H1 (cell line): ENCODE results near the gene RERG. TPM values are rescaled to one million over a fixed set of nuclear protein-coding genes. Genes with fewer than 3 reads are reported as not detected.

Source experiments
- CTCF ChIA-PET: fragments of 300-600 bp; sonication (Branson Sonifier 250); formaldehyde crosslinking; loops from one replicate; lab custom pipeline; 2021; ENCODE audit not compliant: partially characterized antibody; lab: Charles Lee
- POLR2A ChIA-PET: fragments of 300-600 bp; sonication (Branson Sonifier 250); formaldehyde crosslinking; loops from one replicate; lab custom pipeline; 2021; ENCODE audit warnings: inconsistent platforms; ENCODE audit not compliant: partially characterized antibody; lab: Charles Lee
- DNase-seq, 2 experiments: peaks; one replicate each; pipeline versions ENCODE4 v3.0.0 to v3.0.0-alpha.2; 2010 to 2022; ENCODE audit warnings: low spot score in 2 of 2, low read depth in 1 of 2, mixed read lengths in 1 of 2
- FAIRE-seq: peaks from 2 replicates; lab custom pipeline; 2011; peaks lifted over from hg19 to GRCh38; lab: Jason Lieb, UNC
- H2AFZ ChIP-seq: 2 replicates; pipeline ENCODE4 v1.8.1; 2012; ENCODE audit warnings: low read length, inconsistent platforms
- H2AK5ac ChIP-seq: 2 replicates; pipeline ENCODE4 v1.6.1; 2013; ENCODE audit warnings: low read depth, low read length
- H2BK120ac ChIP-seq: replicated peaks from 2 replicates; pipeline ENCODE3; 2013; ENCODE audit warnings: low read depth, low read length, inconsistent platforms
- H2BK12ac ChIP-seq: 2 replicates; pipeline ENCODE4 v1.6.1; 2013; ENCODE audit warnings: low read depth, low read length
- H2BK15ac ChIP-seq: 2 replicates; pipeline ENCODE4 v1.6.1; 2013; ENCODE audit warnings: low read length
- H2BK20ac ChIP-seq: 2 replicates; pipeline ENCODE4 v1.6.1; 2013; ENCODE audit warnings: low read length
- H2BK5ac ChIP-seq: 2 replicates; pipeline ENCODE4 v1.6.1; 2013; ENCODE audit warnings: low read depth, low read length
- H3K14ac ChIP-seq: 2 replicates; pipeline ENCODE4 v1.6.1; 2013; ENCODE audit warnings: inconsistent platforms; ENCODE audit not compliant: insufficient read length
- H3K18ac ChIP-seq: 2 replicates; pipeline ENCODE4 v1.6.1; 2013; ENCODE audit warnings: low read length; ENCODE audit errors: extremely low read depth
- H3K23ac ChIP-seq: 2 replicates; pipeline ENCODE4 v1.6.1; 2013; ENCODE audit warnings: inconsistent platforms; ENCODE audit not compliant: insufficient read length
- H3K23me2 ChIP-seq: 2 replicates; pipeline ENCODE4 v1.6.1; 2013; ENCODE audit warnings: low read depth, low read length
- H3K27ac ChIP-seq: 2 replicates; pipeline ENCODE4 v1.6.1; 2011; ENCODE audit warnings: low read depth, low read length, inconsistent platforms
- H3K27me3 ChIP-seq, 4 experiments: replicated peaks in 1 of 4; 1 replicate in 1 of 4; 2 replicates in 3 of 4; pipeline versions ENCODE4 v1.6.1 to v1.8.1; 2011 to 2013; ENCODE audit warnings: low read length in 3 of 4, mild to moderate bottlenecking in 3 of 4, inconsistent platforms in 2 of 4, mixed read lengths in 2 of 4, moderate library complexity in 1 of 4; ENCODE audit not compliant: control insufficient read depth in 3 of 4, insufficient read depth in 3 of 4; ENCODE audit errors: extremely low read depth in 1 of 4
- H3K36me3 ChIP-seq, 4 experiments: 2 replicates each; pipeline versions ENCODE4 v1.6.1 to v1.8.1; 2011 to 2013; ENCODE audit warnings: mild to moderate bottlenecking in 4 of 4, low read length in 3 of 4, moderate library complexity in 2 of 4, control low read depth in 1 of 4, inconsistent platforms in 1 of 4; ENCODE audit not compliant: insufficient read depth in 4 of 4, control insufficient read depth in 2 of 4
- H3K4ac ChIP-seq: replicated peaks from 2 replicates; pipeline ENCODE3; 2013; ENCODE audit warnings: low read length, low read depth, mixed read lengths, inconsistent platforms; ENCODE audit not compliant: insufficient read length
- H3K4me1 ChIP-seq, 4 experiments: replicated peaks in 1 of 4; 1 replicate in 1 of 4; 2 replicates in 3 of 4; pipeline versions ENCODE4 v1.6.1 to v1.8.1; 2011 to 2013; ENCODE audit warnings: low read length in 3 of 4, inconsistent platforms in 2 of 4, mixed read lengths in 1 of 4; ENCODE audit not compliant: insufficient read depth in 4 of 4, control insufficient read depth in 3 of 4
- H3K4me2 ChIP-seq, 2 experiments: 2 replicates each; pipeline versions ENCODE4 v1.6.1 to v1.8.1; 2011 to 2013; ENCODE audit warnings: low read depth in 2 of 2, low read length in 2 of 2, control low read depth in 1 of 2, inconsistent platforms in 1 of 2, mild to moderate bottlenecking in 1 of 2; ENCODE audit not compliant: insufficient read depth in 1 of 2
- H3K4me3 ChIP-seq, 4 experiments: fragments of 200-600, 300-600 bp in 1 of 4; sonication (generic), shearing (Covaris generic), sonication (Bioruptor Twin) in 1 of 4; 2 replicates each; pipeline versions ENCODE4 v1.5.1 to v1.8.1; 2011 to 2016; ENCODE audit warnings: low read length in 4 of 4, low read depth in 3 of 4, control low read depth in 2 of 4, inconsistent platforms in 2 of 4, mild to moderate bottlenecking in 2 of 4, mixed read lengths in 1 of 4, moderate library complexity in 1 of 4; ENCODE audit not compliant: insufficient read depth in 2 of 4; ENCODE audit errors: extremely low read depth in 1 of 4
- H3K56ac ChIP-seq: replicated peaks from 2 replicates; pipeline ENCODE3; 2013; ENCODE audit warnings: low read depth, mild to moderate bottlenecking, mixed read lengths, low read length, inconsistent platforms; ENCODE audit not compliant: insufficient read length
- H3K79me1 ChIP-seq: 2 replicates; pipeline ENCODE4 v1.6.1; 2013; ENCODE audit warnings: low read depth, low read length, control low read depth
- H3K79me2 ChIP-seq, 2 experiments: 2 replicates each; pipeline versions ENCODE4 v1.6.1 to v1.8.1; 2012 to 2013; ENCODE audit warnings: low read length in 2 of 2, mild to moderate bottlenecking in 2 of 2, inconsistent platforms in 1 of 2; ENCODE audit not compliant: insufficient read depth in 2 of 2, control insufficient read depth in 1 of 2
- H3K9ac ChIP-seq, 4 experiments: replicated peaks in 1 of 4; 1 replicate in 1 of 4; 2 replicates in 3 of 4; pipeline versions ENCODE4 v1.6.1 to v1.8.1; 2011 to 2013; ENCODE audit warnings: low read depth in 3 of 4, low read length in 3 of 4, control low read depth in 2 of 4, mild to moderate bottlenecking in 2 of 4, moderate library complexity in 2 of 4, inconsistent platforms in 1 of 4; ENCODE audit errors: extremely low read depth in 1 of 4
- H3K9me3 ChIP-seq, 2 experiments: 2 replicates each; pipeline versions ENCODE4 v1.6.1 to v1.8.1; 2012 to 2013; ENCODE audit warnings: mild to moderate bottlenecking in 2 of 2, moderate library complexity in 2 of 2, control low read depth in 1 of 2, inconsistent platforms in 1 of 2, low read depth in 1 of 2, low read length in 1 of 2, mixed read lengths in 1 of 2; ENCODE audit not compliant: insufficient read depth in 2 of 2
- H4K20me1 ChIP-seq, 2 experiments: replicated peaks in 1 of 2; 2 replicates each; pipeline versions ENCODE3 to v1.8.1; 2011 to 2013; ENCODE audit warnings: inconsistent platforms in 2 of 2, low read length in 2 of 2, mild to moderate bottlenecking in 1 of 2; ENCODE audit not compliant: insufficient read depth in 2 of 2, control insufficient read depth in 1 of 2
- H4K5ac ChIP-seq: 2 replicates; pipeline ENCODE4 v1.6.1; 2013; ENCODE audit warnings: low read length, low read depth, mixed read lengths, inconsistent platforms; ENCODE audit not compliant: insufficient read length
- H4K8ac ChIP-seq: 2 replicates; pipeline ENCODE4 v1.8.0; 2013; ENCODE audit warnings: mild to moderate bottlenecking, moderate library complexity, low read length, inconsistent platforms; ENCODE audit not compliant: insufficient read depth; ENCODE audit errors: extremely low read depth
- H4K91ac ChIP-seq: replicated peaks from 2 replicates; pipeline ENCODE3; 2013; ENCODE audit warnings: low read length, mixed read lengths, inconsistent platforms; ENCODE audit not compliant: insufficient read length
- BACH1 ChIP-seq: IDR thresholded peaks from 2 replicates; pipeline ENCODE4 v1.6.1; 2012; ENCODE audit warnings: low read length, improper control_type of control experiment
- BCL11A ChIP-seq, 2 experiments: IDR thresholded peaks; one replicate each; pipeline ENCODE4 v1.6.1; 2011; ENCODE audit warnings: low read depth in 2 of 2, low read length in 2 of 2, mild to moderate bottlenecking in 2 of 2
- CHD1 ChIP-seq: IDR thresholded peaks from 2 replicates; pipeline ENCODE4 v1.6.1; 2012; ENCODE audit warnings: low read depth, low read length, improper control_type of control experiment
- E2F6 ChIP-seq: IDR thresholded peaks from 2 replicates; pipeline ENCODE4 v1.6.1; 2012; ENCODE audit warnings: inconsistent platforms
- GTF2F1 ChIP-seq: IDR thresholded peaks from 2 replicates; pipeline ENCODE4 v1.6.1; 2012; ENCODE audit warnings: low read depth, low read length, improper control_type of control experiment, borderline replicate concordance
- JUND ChIP-seq: IDR thresholded peaks from 2 replicates; pipeline ENCODE4 v1.6.1; 2011; ENCODE audit warnings: mild to moderate bottlenecking, improper control_type of control experiment, low read length
- POU5F1 ChIP-seq: IDR thresholded peaks from 2 replicates; pipeline ENCODE4 v1.6.1; 2011; ENCODE audit warnings: low read depth, mild to moderate bottlenecking, low read length, moderate library complexity
- RFX5 ChIP-seq: IDR thresholded peaks from 2 replicates; pipeline ENCODE4 v1.6.1; 2011; ENCODE audit warnings: low read depth, low read length, improper control_type of control experiment, borderline replicate concordance
- RNF2 ChIP-seq: fragments of 200-900, 300-1000 bp; sonication (generic); IDR thresholded peaks from 2 replicates; pipeline ENCODE4 v1.7.1; 2016; ENCODE audit warnings: borderline replicate concordance, low read depth, mild to moderate bottlenecking, antibody characterized with exemption, low read length; ENCODE audit not compliant: poor library complexity, severe bottlenecking; ENCODE audit errors: missing control alignments
- RXRA ChIP-seq: IDR thresholded peaks from 2 replicates; pipeline ENCODE4 v1.6.1; 2011; ENCODE audit warnings: low read depth, mild to moderate bottlenecking, low read length, moderate library complexity; ENCODE audit not compliant: insufficient read depth
- SIN3A ChIP-seq, 2 experiments: IDR thresholded peaks in 1 of 2; conservative IDR thresholded peaks in 1 of 2; 2 replicates each; pipeline ENCODE4 v1.6.1; 2011 to 2012; ENCODE audit warnings: low read length in 2 of 2, improper control_type of control experiment in 1 of 2, low read depth in 1 of 2, mild to moderate bottlenecking in 1 of 2
- SP2 ChIP-seq: IDR thresholded peaks from 2 replicates; pipeline ENCODE4 v1.6.1; 2012; ENCODE audit warnings: mild to moderate bottlenecking, low read length, inconsistent platforms
- TAF1 ChIP-seq: IDR thresholded peaks from 2 replicates; pipeline ENCODE4 v1.6.1; 2011; ENCODE audit warnings: mild to moderate bottlenecking, low read depth, low read length
- TEAD4 ChIP-seq: IDR thresholded peaks from 2 replicates; pipeline ENCODE4 v1.6.1; 2012; ENCODE audit warnings: low read depth, low read length, inconsistent platforms, mixed read lengths
- ZNF274 ChIP-seq: IDR thresholded peaks from 2 replicates; pipeline ENCODE4 v1.7.0; 2012; ENCODE audit warnings: low read length, borderline replicate concordance; ENCODE audit errors: extremely low read depth
- whole genome bisulfite sequencing, 2 experiments: shearing (Covaris generic) in 1 of 2; methylation state at CpG; one replicate each; pipeline versions ENCODE4 v1.1.6 to v1.1.7; 2013 to 2015; ENCODE audit warnings: low lambda C conversion rate in 2 of 2, mixed read lengths in 2 of 2, inconsistent platforms in 1 of 2, low coverage in 1 of 2, missing lambda C conversion rate in 1 of 2; ENCODE audit not compliant: insufficient replicate concordance in 2 of 2, insufficient coverage in 1 of 2, insufficient read length in 1 of 2; ENCODE audit errors: extremely low coverage in 1 of 2, missing lambda C conversion rate in 1 of 2; 5-methylcytosine and 5-hydroxymethylcytosine counted together
- polyA plus RNA-seq, 7 experiments: library from polyadenylated mRNA; depleted of rRNA in 3 of 7; stranded (reverse) in 5 of 7; unstranded in 2 of 7; fragments of >200 nt in 5 of 7; fragments of 200-250 nt in 2 of 7; gene quantifications; 1 replicate in 5 of 7; 2 replicates in 1 of 7; 4 replicates in 1 of 7; pipeline versions ENCODE4 v1.2.1 to v1.2.3, GENCODE V29; 2011 to 2013; ENCODE audit warnings: missing spikeins in 2 of 7, mixed read lengths in 2 of 7
- total RNA-seq: library from RNA; stranded (reverse); fragmentation: NEBNext Ultra II Directional; extraction: Animal tissue kit (Norgen Biotek cat#: 25700); gene quantifications from 2 replicates; pipeline ENCODE4 v1.2.1, GENCODE V29; 2021

RERG gene
- total and polyA plus RNA-seq, 2 of the 8 experiments (the other 6 are each of a cell fraction or from before 2014, with no cell fraction given) = 0.12 to 0.86 TPM

- H2BK120ac ChIP-seq = no peak overlapping the region
- no peak overlapping the region for H3K4me3 ChIP-seq
- H2BK12ac ChIP-seq = no peak overlapping the region
- H3K18ac ChIP-seq = no peak overlapping the region
- H4K20me1 ChIP-seq = no peaks in the 10 kb centered on the region
- H3K23me2 ChIP-seq = no peaks in the 10 kb centered on the region
- no peak overlapping the region for H3K9ac ChIP-seq
- CTCF ChIA-PET = no interaction called here
- no peak overlapping the region for H2BK15ac ChIP-seq
- H3K36me3 ChIP-seq = no peaks in the 10 kb centered on the region
- H2AFZ ChIP-seq = no peak overlapping the region
- no peak for DNase-seq
- no peaks in the 10 kb centered on the region for H3K27me3 ChIP-seq
- FAIRE-seq = no peak
- H3K4me1 ChIP-seq = no peaks in the 10 kb centered on the region
- no peak overlapping the region for H2AK5ac ChIP-seq
- no peak overlapping the region for H3K14ac ChIP-seq
- no peak overlapping the region for H2BK20ac ChIP-seq
- H4K5ac ChIP-seq = no peak overlapping the region
- no peaks in the 10 kb centered on the region for H3K9me3 ChIP-seq
- H3K79me1 ChIP-seq = no peaks in the 10 kb centered on the region
- no peak overlapping the region for H3K56ac ChIP-seq
- no peaks in the 10 kb centered on the region for H3K79me2 ChIP-seq
- H3K4ac ChIP-seq = no peak overlapping the region
- H2BK5ac ChIP-seq = no peak overlapping the region
- no peak overlapping the region for H3K27ac ChIP-seq
- POLR2A ChIA-PET = no interaction called here
- no peak overlapping the region for H4K8ac ChIP-seq
- no peak overlapping the region for H3K23ac ChIP-seq
- H4K91ac ChIP-seq = no peak overlapping the region
- WGBS, 2 experiments = 93% methylated on average over 3 of the region's 3 CpGs; no CpG with 5 or more reads in 1 of the 2 experiments
- H3K4me2 ChIP-seq = no peak overlapping the region
- no peak for TF ChIP-seq SIN3A (conservative IDR thresholded peaks at IDR 0.05 in 1 of 2, IDR thresholded peaks at IDR 0.05 in 1 of 2; ENCODE audit: low read depth in 1 of 2, low read length in 2 of 2)
- no peak for TF ChIP-seq ZNF274
- no peak for TF ChIP-seq TEAD4
- TF ChIP-seq CHD1 = no peak
- no peak for TF ChIP-seq RXRA
- TF ChIP-seq BACH1 = no peak
- no peak for TF ChIP-seq SP2
- TF ChIP-seq TAF1 = no peak
- TF ChIP-seq JUND = no peak
- TF ChIP-seq RNF2 = no peak
- no peak for TF ChIP-seq POU5F1
- no peak for TF ChIP-seq GTF2F1
- no peak for TF ChIP-seq BCL11A (IDR thresholded peaks at IDR 0.05; ENCODE audit: low read depth in 2 of 2, low read length in 2 of 2)
- no peak for TF ChIP-seq E2F6
- no peak for TF ChIP-seq RFX5
Observed at GRCh38 chr12:15192720-15193119, 28.5 kb downstream of the RERG start.
